D721Med (cell line): ENCODE results near the gene PLEKHG2.

Source experiments
- DNase-seq: peaks from one replicate; pipeline ENCODE4 v3.0.0; 2011; ENCODE audit warnings: low spot score; ENCODE audit not compliant: insufficient read length
- FAIRE-seq: peaks from 2 replicates; lab custom pipeline; 2011; peaks lifted over from hg19 to GRCh38; lab: Jason Lieb, UNC
- CTCF ChIP-seq: IDR thresholded peaks from 2 replicates; pipeline ENCODE4 v1.5.1; 2012; ENCODE audit warnings: mild to moderate bottlenecking, control low read depth; ENCODE audit not compliant: insufficient read depth; ENCODE audit errors: missing control alignments

Gene PLEKHG2

GRCh38 chr19:39388657-39389056, 23.8 kb upstream of the PLEKHG2 start:
- DNase-seq (no peak), FAIRE-seq (no peak)
- no peak for TF ChIP-seq CTCF

- DNase-seq (no peak), FAIRE-seq (no peak)
- TF ChIP-seq CTCF = no peak
These were observed 22.6 kb upstream of the PLEKHG2 start for GRCh38 chr19:39389631-39390414.

GRCh38 chr19:39390451-39390750, 22.1 kb upstream of the PLEKHG2 start:
- FAIRE-seq (no peak), DNase-seq (no peak)
- TF ChIP-seq CTCF = no peak

GRCh38 chr19:39390751-39391437, 21.6 kb upstream of the PLEKHG2 start, which contains the start of the genes MED29 and PAF1:
Gene MED29 (plus strand): TSS chr19:39391378. CDS start chr19:39391423, 45 bp downstream.
Gene PAF1 (minus strand): TSS chr19:39391106. CDS start chr19:39390864, 242 bp downstream.
- no peak for TF ChIP-seq CTCF
- peak; percentile 71 for FAIRE-seq
- DNase-seq = peak; percentile 96

GRCh38 chr19:39397360-39398296, 14.8 kb upstream of the PLEKHG2 start:
- peak; percentile 92 for TF ChIP-seq CTCF
- no peak for FAIRE-seq
- DNase-seq = peak; percentile 96

- FAIRE-seq (no peak), DNase-seq (no peak)
- no peak for TF ChIP-seq CTCF
These were observed 14.1 kb upstream of the PLEKHG2 start for GRCh38 chr19:39398297-39398864.
